Inflammatory macrophage treated with lipopolysaccharide for 1 hour (primary cell): ENCODE measurements around the gene MLXIPL.
"Not testable (repeated sequence)": the region's sequence is repeated elsewhere in the genome, so short reads cannot be mapped to it uniquely, and the experiment has no call there.

Experiments
- DNase-seq, 2 donors: peaks; one replicate each; pipeline ENCODE4 v3.0.0-alpha.2; 2020 to 2022

Gene MLXIPL

GRCh38 chr7:73611017-73611555, 13.2 kb downstream of the MLXIPL start:
- DNase-seq, result no peak

DNA sequence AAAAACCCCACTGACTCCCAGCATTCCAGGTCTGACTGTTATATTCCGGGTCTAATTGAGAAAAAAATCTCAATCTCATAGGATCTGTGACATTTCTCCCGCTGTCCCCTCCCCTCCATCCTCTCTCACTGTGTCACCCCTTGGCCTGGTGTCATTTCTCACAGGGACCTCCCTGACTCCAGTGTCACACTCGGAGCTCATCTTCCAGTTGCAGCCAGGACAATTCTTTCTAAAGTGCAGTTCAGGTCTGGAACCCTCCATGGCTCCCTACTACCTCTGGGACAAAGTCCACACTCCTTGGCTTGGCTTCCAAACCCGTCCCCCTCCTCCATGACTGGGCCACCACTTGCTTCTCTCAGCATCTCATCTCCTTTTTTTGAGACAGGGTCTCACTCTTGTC, 14.2 kb downstream of the MLXIPL start:
- no peak for DNase-seq

DNA sequence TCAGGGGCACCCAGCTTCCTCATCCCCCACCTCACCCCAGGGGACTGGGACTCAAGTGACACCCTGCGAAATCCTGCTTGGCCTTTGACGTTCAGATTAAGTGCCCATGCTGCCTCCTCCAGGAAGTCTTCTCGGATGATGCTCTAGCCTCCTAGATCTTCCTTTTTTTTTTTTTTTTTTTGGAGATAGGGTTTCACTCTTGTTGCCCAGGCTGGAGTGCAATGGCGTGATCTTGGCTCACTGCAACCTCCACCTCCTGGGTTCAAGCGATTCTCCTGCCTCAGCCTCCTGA, 16.7 kb downstream of the MLXIPL start:
- DNase-seq, result not testable (repeated sequence)

- peak in 1 of 2 donors; percentile 65 for DNase-seq
Measured at GRCh38 chr7:73606801-73607691, 17.3 kb downstream of the MLXIPL start.

GRCh38 chr7:73605601-73606220, 18.6 kb downstream of the MLXIPL start:
- DNase-seq, result no peak

GRCh38 chr7:73602721-73603651, 21.3 kb downstream of the MLXIPL start:
- peak; percentile 50 to 75 for DNase-seq

- DNase-seq, result no peak
Measured at GRCh38 chr7:73599916-73600315, 24.4 kb downstream of the MLXIPL start.

- no peak for DNase-seq
Measured at GRCh38 chr7:73599151-73599882, 25.0 kb downstream of the MLXIPL start.

GRCh38 chr7:73597978-73598782, 26.1 kb downstream of the MLXIPL start:
- no peak for DNase-seq

GRCh38 chr7:73596191-73597065, 27.9 kb downstream of the MLXIPL start:
- DNase-seq, result no peak

DNA sequence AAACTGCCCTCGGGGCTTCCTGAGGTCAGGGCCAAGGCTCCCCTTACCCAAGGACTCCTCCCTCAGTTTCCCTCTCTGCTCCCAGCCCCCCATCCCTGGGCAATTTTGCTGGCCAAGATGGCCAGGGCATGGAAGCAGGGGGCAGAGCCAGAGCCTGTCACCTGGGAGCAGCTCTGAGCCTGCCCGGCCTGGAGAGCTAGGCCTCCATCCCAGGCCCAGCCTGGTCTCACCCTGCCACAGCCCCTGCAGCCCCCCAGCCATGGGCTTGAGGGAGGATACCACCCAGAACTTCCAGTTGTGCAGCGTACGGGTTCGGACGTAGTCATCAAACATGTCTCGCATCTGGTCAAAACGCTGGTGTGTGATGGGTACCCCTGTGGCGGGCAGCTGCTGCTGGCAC, 29.0 kb downstream of the MLXIPL start:
- no peak for DNase-seq

DNA sequence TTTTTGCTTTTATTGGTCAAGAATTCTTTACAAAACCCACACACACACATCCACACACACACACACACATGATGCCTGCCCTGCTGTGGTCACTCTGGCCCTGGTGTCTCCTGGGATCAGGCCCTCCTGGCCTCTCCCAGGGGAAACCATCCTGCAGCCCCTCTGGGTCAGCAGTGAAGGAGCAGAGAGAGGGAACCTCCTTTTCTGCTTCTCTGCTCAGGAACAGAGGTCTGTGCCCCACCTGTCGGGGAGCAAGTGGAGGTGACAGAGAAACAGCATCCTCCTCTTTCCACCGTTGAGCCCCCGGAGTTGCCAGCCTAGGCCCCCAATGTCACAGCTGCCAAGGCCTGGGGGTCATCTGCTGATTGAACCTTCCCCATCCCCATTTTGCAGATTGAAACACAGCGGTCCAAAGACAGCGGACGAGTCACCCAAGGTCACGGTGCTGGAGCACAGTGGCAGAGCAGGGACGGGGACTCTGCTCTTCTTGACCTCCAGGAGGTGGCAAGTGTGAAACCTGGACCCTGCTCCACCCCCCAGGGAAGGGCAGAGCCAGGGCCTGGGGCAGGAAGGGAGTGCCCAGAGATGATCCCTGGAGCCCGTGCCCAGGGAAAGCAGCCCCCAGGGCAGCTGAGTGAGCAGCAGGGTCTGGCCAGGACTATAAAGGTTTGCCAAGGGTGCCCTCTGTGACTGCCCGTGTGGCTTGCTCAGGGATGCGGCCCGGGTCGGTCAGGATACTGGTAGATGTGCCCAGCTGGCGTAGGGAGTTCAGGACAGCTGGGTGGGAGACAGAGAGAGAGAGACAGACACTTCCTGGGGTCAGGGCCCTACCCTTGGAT, 30.9 kb downstream of the MLXIPL start:
- no peak for DNase-seq

GRCh38 chr7:73586911-73587310, 37.4 kb downstream of the MLXIPL start:
- no peak for DNase-seq

- DNase-seq, result no peak
Measured at GRCh38 chr7:73585196-73585595, 39.1 kb downstream of the MLXIPL start.

DNA sequence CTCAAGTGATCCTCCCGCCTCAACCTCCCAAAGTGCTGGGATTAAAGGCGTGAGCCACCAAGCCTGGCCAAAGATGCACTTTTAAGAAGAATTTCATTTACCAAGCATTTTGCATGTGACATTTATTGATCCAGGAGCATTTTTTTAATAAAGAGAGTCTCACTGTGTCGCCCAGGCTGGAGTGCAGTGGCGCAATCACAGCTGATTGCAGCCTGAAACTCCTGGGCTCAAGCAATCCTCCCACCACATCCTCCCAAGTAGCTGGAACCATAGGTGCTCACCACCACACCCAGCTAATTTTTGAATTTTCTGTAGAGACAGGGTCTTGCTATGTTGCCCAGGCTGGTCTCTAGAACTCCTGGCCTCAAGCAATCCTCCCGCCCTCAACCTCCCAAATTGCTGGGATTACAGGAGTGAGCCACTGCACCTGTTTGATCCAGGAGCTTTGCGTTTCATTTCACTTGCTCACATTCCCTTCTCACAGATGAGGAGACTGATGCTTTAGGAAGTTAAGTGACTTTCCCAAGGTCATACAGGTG, 41.6 kb downstream of the MLXIPL start:
- DNase-seq, result no peak

DNA sequence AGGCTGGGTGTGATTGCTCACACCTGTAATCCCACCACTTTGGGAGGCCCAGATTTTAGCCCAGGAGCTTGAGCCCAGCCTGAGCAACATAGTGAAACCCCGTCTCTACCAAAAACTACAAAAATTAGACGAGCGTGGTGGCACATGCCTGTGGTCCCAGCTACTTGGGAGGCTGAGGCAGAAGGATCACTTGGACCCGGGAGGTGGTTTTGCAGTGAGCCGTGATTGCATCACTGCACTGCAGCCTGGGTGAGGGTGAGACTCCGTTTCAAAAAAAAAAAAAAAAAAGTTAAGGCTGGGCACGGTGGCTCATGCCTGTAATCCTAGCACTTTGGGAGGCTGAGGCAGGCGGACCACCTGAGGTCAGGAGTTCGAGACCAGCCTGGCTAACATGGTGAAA, 43.3 kb downstream of the MLXIPL start:
- not testable (repeated sequence) for DNase-seq

DNA sequence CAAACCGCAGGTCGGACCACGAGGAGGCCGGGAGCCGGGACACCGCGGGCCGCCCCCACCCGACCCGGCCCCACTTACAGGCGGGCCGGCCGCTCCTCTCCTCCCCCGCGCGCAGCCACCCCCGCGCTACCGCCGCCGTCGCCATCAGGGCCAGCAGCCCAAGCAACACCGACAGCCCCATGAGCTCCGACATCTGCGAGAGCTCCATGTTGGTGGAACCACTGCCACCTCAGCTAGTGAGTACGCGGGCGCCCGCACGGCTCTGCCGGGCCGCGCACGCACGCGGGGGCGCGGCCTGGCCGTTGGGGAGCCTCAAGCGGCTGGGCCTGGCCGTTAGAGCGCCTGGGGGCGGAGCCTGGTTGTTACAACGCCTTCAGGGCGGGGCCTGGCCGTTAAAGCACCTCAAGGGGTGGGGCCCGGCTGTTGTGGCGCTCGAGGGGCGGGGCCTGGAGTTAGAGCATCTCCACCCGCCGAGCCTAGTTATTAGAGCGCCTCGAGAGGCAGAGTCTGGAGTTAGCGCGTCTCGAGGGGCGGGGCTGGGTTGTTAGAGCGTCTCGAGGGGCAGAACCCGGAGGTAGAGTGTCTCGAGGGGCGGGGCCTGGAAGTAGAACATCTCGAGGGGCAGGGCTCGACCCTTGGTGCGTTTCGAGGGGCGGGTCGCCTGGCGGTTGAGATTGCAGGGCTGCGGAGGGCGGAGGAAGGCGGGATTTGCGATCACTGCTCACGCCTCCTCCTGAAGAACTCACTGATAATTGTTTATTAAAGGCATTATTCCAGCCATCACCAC, 45.8 kb downstream of the MLXIPL start, which contains the start of gene TBL2:
TBL2 (minus strand) TSS at position 238 of the 787 bp plus-strand sequence; CDS start at position 208, 30 bp downstream.
- DNase-seq, result peak; percentile 98 to 100
